K562 (cell line): ENCODE measurements around the gene SAMD10. TPM values are rescaled to one million over a fixed set of nuclear protein-coding genes. Genes with fewer than 3 reads are reported as not detected.

Experiments used
- MGA ChIP-seq: fragments of 450-650 bp; IDR thresholded peaks from 2 replicates; pipeline ENCODE4 v1.6.1; 2016; ENCODE audit warnings: mild to moderate bottlenecking, moderate library complexity
- polyA plus RNA-seq, 8 experiments: library from polyadenylated mRNA; depleted of rRNA in 4 of 8; stranded (reverse) in 5 of 8; unstranded in 3 of 8; fragments of >200 nt; fragmentation: Nextera tagmentation in 2 of 8; fragmentation: Illumina TruSeq in 1 of 8; extraction: Ambion mirVana in 2 of 8; extraction: Trizol in 1 of 8; gene quantifications; 2 replicates each; pipeline versions ENCODE4 v1.2.1 to v1.2.3, GENCODE V29; 2011 to 2014; ENCODE audit warnings: inconsistent platforms in 1 of 8, missing spikeins in 1 of 8
- total RNA-seq, 7 experiments: library from RNA; depleted of rRNA in 6 of 7; stranded (reverse); fragments of >200 nt in 6 of 7; fragmentation: Illumina TruSeq in 2 of 7; extraction: Trizol in 2 of 7; gene quantifications; 2 replicates each; pipeline versions ENCODE4 v1.2.1 to v1.2.3, GENCODE V29; 2011 to 2021; ENCODE audit warnings: low replicate concordance in 1 of 7

The SAMD10 gene
- total and polyA plus RNA-seq, 9 of the 15 experiments (the other 6 are each of a cell fraction or from before 2014, with no cell fraction given): 0.37 to 15.2 (median 4.8) TPM

GRCh38 chr20:63953764-63954429 is 25.5 kb downstream of the SAMD10 start (continued):
- TF ChIP-seq MGA: no peak
